Dedifferentiated amniotic fluid mesenchymal stem cell (primary cell): ENCODE results near the gene SFSWAP.

Experiments used
- DNase-seq: peaks from one replicate; pipeline ENCODE4 v3.0.0-alpha.2; 2016; ENCODE audit errors: extremely low spot score

SFSWAP gene

DNA sequence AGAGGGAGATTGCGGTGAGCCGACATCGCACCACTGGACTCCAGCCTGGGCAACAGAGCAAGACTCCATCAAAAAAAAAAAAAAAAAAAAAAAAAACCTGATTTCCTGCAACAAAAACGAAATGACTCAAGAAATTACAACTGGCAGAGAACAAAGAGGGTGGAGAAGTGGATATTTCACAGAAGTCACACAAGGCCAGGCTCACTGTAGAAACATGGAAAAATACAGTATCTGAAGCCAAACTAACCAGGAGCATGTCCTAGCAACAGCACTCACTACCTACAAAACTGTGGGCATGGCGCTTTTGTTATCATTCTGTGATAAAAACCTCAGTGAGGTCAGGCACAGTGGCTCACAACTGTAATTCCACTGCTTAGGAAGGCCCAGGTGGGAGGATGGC, 105.6 kb downstream of the SFSWAP start:
- no peak for DNase-seq

GRCh38 chr12:131817241-131817640, 106.4 kb downstream of the SFSWAP start:
- DNase-seq, result no peak

- DNase-seq, result no peak
These were observed 108.1 kb downstream of the SFSWAP start for GRCh38 chr12:131818821-131819585.

- DNase-seq, result no peak
These were observed 113.6 kb downstream of the SFSWAP start for GRCh38 chr12:131824450-131824849.

DNA sequence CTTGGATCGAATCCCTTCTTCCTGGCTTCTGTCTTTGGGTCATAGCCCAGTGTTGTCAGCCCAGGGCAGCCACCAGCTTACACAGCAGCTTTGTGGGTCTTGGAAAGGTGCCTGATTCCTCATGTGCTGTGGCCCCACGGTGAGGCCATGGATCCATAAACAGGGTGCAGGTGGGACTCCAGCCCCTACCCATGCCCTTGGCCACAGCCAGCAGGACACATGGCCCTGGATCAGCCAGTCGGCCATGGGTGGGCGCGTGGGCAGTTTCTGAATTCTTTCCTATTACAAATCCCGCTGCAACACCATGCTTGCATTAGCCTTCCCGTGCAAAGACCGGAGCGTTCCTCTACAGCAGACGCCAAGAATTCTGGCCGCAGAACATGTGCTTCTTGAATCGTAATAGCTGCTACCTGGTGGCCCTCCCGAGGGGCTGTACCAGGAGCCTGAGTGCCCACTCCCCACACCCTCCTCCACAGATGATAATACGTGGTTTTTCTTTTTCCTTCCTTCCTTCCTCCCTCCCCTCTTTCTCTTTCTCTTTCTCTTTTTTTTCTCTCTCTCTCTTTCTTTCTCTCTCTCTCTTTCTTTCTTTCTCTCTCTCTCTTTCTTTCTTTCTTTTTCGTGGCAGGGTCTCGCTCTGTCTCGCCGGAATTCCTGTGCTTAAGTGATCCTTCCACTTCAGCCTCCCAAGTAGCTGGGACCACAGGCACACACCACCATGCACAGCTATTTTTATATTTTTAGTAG, 114.4 kb downstream of the SFSWAP start:
- peak; percentile 86 for DNase-seq

- no peak for DNase-seq
These were observed 115.4 kb downstream of the SFSWAP start for GRCh38 chr12:131826097-131826928.

DNA sequence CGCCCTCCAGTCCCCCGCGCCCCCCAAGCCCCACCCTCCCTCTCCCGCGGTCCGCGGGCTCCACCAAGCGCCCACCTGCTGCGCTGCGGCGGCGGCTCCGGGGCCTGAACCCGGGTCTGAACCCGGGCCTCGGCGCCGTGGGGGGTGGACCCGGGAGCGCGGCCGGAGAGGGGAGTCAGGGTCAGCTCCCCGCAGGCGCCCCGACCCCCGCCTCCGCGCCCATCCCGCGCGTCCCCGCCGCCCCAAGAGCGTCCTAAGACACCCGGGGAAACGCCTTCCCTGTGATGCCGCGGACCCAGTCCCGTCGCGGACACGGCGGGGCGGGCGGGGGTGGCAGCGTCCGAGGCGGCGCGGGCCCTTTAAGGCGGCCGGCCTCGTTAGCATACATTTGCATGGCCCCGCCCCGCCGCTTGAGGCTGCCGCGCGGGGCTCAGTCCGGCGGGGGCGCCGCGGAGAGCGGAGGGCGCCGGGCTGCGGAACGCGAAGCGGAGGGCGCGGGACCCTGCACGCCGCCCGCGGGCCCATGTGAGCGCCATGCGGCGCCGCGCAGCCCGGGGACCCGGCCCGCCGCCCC, 117.2 kb downstream of the SFSWAP start, which contains the start of gene MMP17:
MMP17 (plus strand) TSS at position 433 of the 574 bp plus-strand sequence; CDS start at position 535, 102 bp downstream.
- peak; percentile 29 for DNase-seq

DNA sequence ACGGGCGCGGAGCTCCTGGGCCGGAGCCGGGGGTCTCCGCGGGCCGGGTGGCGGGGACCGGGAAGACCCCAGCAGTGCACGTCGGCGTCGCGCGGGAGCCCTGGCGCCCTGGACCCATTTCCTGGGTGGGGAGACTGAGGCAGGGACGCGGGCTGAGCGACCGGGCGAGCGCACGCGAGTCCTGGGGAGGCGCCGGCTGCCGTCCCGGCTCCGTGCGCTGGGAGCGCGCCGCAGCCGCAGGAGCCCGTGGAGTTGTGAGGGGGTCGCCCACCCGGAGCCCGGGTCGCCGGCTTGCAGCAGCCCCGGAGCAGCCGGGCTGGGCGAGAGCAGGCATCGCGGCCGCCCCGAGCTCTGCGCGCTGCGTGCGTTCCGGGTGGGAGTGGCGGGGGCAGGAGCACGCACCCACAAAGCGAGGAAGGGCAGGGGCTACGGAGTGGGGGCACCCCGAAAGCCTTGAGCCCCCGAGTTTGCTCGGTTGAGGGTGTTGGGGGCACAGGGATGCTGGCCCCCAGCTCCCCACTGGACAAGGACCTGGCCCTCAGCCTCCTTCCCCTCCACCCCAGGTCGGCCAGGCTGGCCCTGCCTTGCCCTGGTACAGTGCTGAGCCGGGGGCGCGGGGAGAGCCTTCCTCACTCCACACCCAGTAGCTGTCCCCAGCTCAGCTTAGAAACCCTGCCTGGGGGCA, 117.9 kb downstream of the SFSWAP start:
- DNase-seq, result no peak

GRCh38 chr12:131829356-131829747, 118.5 kb downstream of the SFSWAP start:
- DNase-seq, result no peak

DNA sequence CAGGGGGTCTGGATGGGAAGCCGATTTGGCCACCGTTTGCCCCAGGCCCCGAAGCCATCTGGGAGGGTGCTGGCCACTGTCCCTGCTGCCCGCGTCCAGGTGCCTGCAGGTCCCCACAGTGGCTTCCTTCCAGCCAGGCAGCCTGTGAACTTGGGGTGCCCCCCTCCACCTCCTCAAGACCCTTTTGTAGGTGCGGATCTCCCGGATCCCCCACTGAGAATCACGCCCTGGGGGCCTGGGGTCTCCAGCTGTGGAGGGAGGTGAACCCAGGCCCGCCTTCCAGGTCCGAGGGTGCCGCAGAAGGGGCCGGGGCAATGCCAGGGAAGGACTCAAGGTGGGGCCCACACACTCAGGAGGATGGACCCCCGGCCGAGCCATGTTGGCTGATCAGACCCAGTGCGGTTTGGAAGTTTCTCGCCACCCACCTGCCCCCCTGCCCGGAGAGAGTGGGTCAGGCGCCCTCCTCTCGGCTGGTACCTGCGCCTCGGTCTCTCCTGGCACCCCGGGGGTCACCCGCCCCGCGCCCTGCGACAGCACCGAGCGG, 119.0 kb downstream of the SFSWAP start:
- DNase-seq, result no peak

DNA sequence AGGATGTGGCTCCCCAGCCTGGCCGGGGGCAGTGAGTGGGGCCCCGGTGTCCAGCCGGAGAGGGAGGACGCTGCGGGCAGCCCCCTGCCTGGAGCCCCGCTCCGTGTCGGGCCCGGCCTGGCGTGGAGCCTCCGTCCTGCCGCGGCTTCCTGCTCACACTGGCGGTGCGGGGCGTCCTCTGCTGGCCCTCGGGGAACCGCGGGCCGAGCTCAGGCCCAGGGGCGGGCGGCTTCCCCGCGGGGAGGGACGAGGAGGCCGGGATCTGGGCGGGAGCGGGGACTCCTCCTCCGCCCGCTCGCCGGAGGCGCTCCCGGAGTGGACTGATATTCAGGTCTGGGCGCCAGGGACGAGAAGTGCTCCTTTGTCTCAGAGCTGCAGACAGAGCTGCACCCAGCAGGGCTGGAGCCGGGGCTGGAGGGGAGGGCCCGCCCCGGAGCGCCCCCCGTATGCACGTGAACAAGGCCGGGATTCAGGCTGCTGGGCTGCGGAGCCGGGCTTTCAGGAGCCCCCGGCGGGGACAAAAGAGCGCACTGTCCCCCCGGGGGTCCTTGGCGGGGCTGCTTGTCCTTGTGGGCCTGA, 119.5 kb downstream of the SFSWAP start:
- DNase-seq, result peak; percentile 69

DNA sequence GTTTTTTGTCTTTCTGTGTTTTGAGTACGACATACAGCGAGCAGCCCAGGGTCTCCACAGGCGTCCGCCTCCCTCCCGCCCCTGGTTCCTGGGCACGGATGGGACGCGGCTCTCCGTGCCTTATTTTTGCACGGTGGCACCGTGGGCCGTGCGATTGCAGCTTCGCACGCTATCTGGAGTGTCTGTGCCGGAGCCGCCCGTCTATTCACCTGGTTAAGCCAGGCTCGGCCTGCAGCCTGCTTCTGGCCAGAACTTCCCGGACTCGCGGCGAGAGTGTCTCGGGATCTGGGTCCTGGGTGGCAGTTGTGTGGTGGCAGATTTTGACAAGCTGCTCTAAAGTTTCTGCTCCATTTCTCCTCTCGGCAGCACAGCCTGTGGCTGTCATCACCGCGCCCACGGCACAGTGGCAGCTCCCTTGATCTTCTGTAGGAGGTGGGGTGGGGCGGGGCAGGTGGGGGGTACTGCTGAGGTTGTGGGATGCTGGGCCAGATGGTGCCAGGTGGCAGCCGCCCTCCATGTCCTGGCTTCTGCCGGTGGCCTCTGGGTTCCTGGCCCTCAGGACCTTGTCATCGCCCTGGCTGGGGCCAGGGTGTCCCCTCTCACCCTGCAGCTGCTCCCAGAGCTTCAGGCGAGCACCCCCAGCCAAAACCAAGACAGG, 120.2 kb downstream of the SFSWAP start:
- DNase-seq, result no peak

- peak; percentile 37 for DNase-seq
These were observed 120.7 kb downstream of the SFSWAP start for GRCh38 chr12:131831635-131832041.

DNA sequence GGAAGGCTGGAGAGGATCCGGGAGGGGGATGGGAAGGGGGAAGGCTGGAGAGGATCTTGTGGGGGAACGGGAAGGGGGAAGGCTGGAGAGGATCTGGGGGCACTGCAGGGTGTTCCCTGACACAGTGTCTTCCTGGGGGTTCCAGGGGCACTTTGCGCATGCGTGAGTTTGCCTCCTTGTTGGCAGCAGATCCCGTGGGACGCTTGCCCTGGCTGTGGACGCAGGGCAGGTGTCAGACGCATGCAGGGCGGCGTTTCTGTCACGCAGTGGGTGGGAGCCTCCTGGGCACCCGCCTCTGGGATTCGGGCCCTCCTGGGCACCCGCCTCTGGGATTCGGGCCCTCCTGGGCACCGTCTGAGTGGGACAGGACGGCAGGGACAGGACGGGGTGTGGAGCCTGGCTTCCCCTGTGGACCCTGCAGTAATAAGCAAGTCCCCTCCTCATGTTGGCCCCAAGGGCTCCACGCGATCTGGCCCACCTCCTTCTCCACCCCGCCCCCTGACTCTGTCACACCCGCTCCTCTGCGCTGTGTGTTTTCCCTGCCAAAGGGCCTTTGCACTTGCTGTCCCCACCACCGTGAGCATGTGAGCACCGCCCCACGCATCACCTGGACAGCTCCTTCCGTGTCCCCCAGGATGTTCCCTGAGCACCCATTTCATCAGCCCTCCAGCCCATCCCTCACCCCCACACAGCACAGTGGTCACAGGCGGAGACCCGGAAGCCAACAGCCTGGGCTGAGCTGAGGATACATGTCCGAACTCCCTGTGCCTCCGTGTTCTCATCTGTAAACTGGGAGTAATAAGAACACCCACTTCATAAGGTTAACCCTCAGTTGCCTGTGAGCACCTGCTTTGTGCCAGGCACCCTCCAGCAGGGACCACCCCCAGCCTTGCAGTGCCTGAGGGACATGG, 121.7 kb downstream of the SFSWAP start:
- DNase-seq, result no peak

GRCh38 chr12:131833288-131833895, 122.5 kb downstream of the SFSWAP start:
- DNase-seq, result no peak

DNA sequence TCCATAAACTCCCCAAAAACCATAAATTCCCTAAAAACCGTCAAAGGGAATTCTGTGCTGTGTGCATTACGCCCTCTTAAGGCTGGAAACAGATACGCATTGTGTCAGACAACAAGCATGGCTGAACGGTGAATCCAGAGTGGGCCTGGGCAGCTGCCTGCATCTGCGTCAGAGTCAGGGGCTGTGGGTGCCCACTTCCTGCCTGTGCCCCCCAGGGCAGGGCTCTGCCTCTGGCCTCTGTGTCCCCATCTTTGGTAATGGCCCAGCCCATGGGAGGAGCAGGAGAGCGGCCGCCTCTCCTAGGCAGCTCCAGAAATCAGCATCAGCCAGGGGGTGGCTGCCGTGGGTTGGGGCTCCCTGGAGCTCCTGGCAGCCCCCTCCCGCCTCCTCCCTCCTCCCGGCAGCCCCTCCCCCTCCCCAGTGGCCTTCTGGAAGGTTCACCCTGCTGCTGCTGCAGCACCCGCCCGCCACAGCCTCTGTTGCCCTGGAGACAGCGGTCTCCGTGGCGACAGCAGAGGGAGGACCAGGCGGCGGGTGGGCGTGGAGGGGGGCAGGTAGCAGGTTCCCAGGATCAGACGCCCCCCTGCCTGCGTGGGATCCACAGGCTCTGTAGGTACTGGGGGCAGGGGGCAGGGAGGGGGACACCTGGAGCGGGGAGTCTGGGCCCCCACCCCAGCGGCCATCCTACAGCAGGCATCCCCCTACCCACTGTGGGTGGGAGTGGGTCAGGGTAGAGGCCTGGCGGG, 123.2 kb downstream of the SFSWAP start:
- no peak for DNase-seq

DNA sequence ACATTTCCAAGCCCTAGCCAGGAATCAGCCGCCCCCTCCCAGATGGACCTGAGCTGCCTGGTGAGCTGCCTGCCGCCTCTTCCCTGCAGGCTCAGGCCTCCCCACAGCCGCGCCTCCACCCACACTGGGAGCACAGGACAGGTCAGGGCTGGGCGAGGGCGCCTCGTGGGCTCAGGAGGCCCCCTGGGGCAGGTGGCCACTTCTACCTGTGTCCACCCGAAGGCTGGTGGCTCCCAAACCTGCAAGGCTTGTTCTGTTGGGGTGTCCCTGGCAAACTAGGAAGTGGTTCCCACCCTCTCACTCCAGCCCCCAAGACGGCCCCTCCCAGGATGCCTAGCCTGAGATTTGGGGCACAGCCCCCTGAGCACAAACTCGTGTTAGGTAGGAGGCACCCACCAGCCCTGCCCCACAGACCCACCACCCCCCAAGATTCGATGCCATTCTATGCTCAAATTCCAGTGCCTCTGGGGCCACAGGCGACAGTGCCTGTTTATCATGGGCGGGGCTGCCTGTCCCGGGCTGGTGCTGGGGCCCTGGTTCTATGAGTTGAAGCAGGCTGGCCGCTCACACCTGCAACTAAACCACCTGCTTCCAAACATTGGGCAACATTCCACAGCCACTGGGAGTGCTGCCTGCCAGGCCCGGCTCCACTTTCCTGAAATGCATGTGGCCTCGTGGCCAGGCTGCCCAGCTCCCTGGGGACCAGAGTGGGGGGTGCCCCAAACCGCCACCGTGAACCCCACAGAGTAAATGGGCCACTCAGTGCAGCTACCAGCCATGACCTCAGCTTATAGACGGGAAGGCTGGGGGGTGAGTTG, 124.1 kb downstream of the SFSWAP start:
- no peak for DNase-seq
